ENCODE results near the gene ATE1. TPM values are rescaled to one million over a fixed set of nuclear protein-coding genes. Genes with fewer than 3 reads are reported as not detected.
"Not testable (repeated sequence)": the region's sequence is repeated elsewhere in the genome, so short reads cannot be mapped to it uniquely, and the experiment has no call there.

ATE1 gene
- total RNA-seq, 1 donor from 2014 or later = 27.0 TPM

- not testable (repeated sequence) for DNase-seq (ENCODE audit: low read depth, low spot score)
These were observed 2.6 kb upstream of the ATE1 start for GRCh38 chr10:121930268-121931085.

GRCh38 chr10:121929585-121930267, 1.9 kb upstream of the ATE1 start:
- DNase-seq (ENCODE audit: low read depth, low spot score) = not testable (repeated sequence)

- DNase-seq (ENCODE audit: low read depth, low spot score) = no peak
These were observed 675 bp upstream of the ATE1 start for GRCh38 chr10:121928528-121928884.

- no peak for DNase-seq (ENCODE audit: low read depth, low spot score)
These were observed 452 bp downstream of the ATE1 start for GRCh38 chr10:121927318-121927840.

- no peak for DNase-seq (ENCODE audit: low read depth, low spot score)
These were observed 1.0 kb downstream of the ATE1 start for GRCh38 chr10:121926671-121927317.

GRCh38 chr10:121926157-121926556, 1.7 kb downstream of the ATE1 start:
- no peak for DNase-seq (ENCODE audit: low read depth, low spot score)

GRCh38 chr10:121921238-121921931, 6.4 kb downstream of the ATE1 start:
- no peak for DNase-seq (ENCODE audit: low read depth, low spot score)

GRCh38 chr10:121919666-121920065, 8.2 kb downstream of the ATE1 start:
- DNase-seq (ENCODE audit: low read depth, low spot score) = no peak

GRCh38 chr10:121918800-121919199, 9.0 kb downstream of the ATE1 start:
- not testable (repeated sequence) for DNase-seq (ENCODE audit: low read depth, low spot score)

GRCh38 chr10:121914661-121915060, 13.2 kb downstream of the ATE1 start:
- no peak for DNase-seq (ENCODE audit: low read depth, low spot score)

- no peak for DNase-seq (ENCODE audit: low read depth, low spot score)
These were observed 16.5 kb downstream of the ATE1 start for GRCh38 chr10:121911421-121911697.

GRCh38 chr10:121910673-121911420, 17.0 kb downstream of the ATE1 start:
- DNase-seq (ENCODE audit: low read depth, low spot score) = no peak

GRCh38 chr10:121904888-121905287, 22.9 kb downstream of the ATE1 start:
- no peak for DNase-seq (ENCODE audit: low read depth, low spot score)

GRCh38 chr10:121900443-121901174, 27.2 kb downstream of the ATE1 start:
- DNase-seq (ENCODE audit: low read depth, low spot score) = peak; percentile 35

- DNase-seq (ENCODE audit: low read depth, low spot score) = no peak
These were observed 28.1 kb downstream of the ATE1 start for GRCh38 chr10:121899727-121900126.

GRCh38 chr10:121891103-121891502, 36.7 kb downstream of the ATE1 start:
- no peak for DNase-seq (ENCODE audit: low read depth, low spot score)

GRCh38 chr10:121889212-121889611, 38.6 kb downstream of the ATE1 start:
- DNase-seq (ENCODE audit: low read depth, low spot score) = no peak

GRCh38 chr10:121886997-121887622, 40.7 kb downstream of the ATE1 start:
- peak; percentile 27 for DNase-seq (ENCODE audit: low read depth, low spot score)

- DNase-seq (ENCODE audit: low read depth, low spot score) = no peak
These were observed 41.6 kb downstream of the ATE1 start for GRCh38 chr10:121886181-121886580.

GRCh38 chr10:121880895-121881294, 46.9 kb downstream of the ATE1 start:
- DNase-seq (ENCODE audit: low read depth, low spot score) = peak; percentile 8

Data from pulmonary artery endothelial cell (primary cell).